ENCODE results near the gene ARMS2. TPM values are rescaled to one million over a fixed set of nuclear protein-coding genes. Genes with fewer than 3 reads are reported as not detected.

The ARMS2 gene
- polyA plus RNA-seq, 1 of the 3 experiments (the other 2 are of a cell fraction), result not detected

- TF ChIP-seq MAX (IDR thresholded peaks at IDR 0.05; ENCODE audit: low read depth) (no peak), SMC3 (IDR thresholded peaks at IDR 0.05; ENCODE audit: low read depth, low read length) (no peak), NRF1 (IDR thresholded peaks at IDR 0.05; ENCODE audit: low read depth, low read length) (no peak), JUND (IDR thresholded peaks at IDR 0.05) (no peak), POLR2AphosphoS5 (IDR thresholded peaks at IDR 0.05; ENCODE audit: low read depth, low read length) (no peak), FOXM1 (IDR thresholded peaks at IDR 0.05; ENCODE audit: low read depth) (no peak)
These were observed 32.8 kb downstream of the ARMS2 start (continued) for GRCh38 chr10:122487174-122487765.

GRCh38 chr10:122490268-122490667 is 35.8 kb downstream of the ARMS2 start:
- peaks cover 0 to 6% of the 10 kb centered on the region in 2 experiments for H3K36me3 ChIP-seq (replicated peaks in 1 of 2; ENCODE audit: control insufficient read depth in 1 of 2, insufficient read depth in 2 of 2, low read length in 1 of 2)
- H3K79me2 ChIP-seq (ENCODE audit: insufficient read depth), result peaks cover 13% of the 10 kb centered on the region; the same call in 1 of the 2 replicates
- 81% methylated on average over 4 of the region's 4 CpGs for WGBS (ENCODE audit: low lambda C conversion rate)
- no peak overlapping the region for H3K9ac ChIP-seq
- H3K27me3 ChIP-seq (ENCODE audit: insufficient read depth), result no peaks in the 10 kb centered on the region
- H3K9me3 ChIP-seq, result no peaks in the 10 kb centered on the region
- ChIA-PET POLR2A (no interaction called here), CTCF (interaction anchor here (0.9 kb wide), 1 partner anchor 33 kb away, joined by 3 read pairs; no protein-coding TSS in a partner anchor)
- H3K4me1 ChIP-seq (ENCODE audit: control insufficient read depth in 1 of 2, insufficient read depth in 2 of 2, low read depth in 1 of 2, low read length in 1 of 2), result peaks cover 4 to 14% of the 10 kb centered on the region in 2 experiments; a peak in 2 of 4 replicates
- no peak overlapping the region for H3K4me2 ChIP-seq
- no peaks in the 10 kb centered on the region for H4K20me1 ChIP-seq (ENCODE audit: insufficient read depth)
- DNase-seq, result no peak
- H3F3A ChIP-seq (replicated peaks; ENCODE audit: insufficient read depth), result peaks cover 6% of the 10 kb centered on the region
- H3K9me2 ChIP-seq, result no peaks in the 10 kb centered on the region
- TF ChIP-seq TEAD4 (IDR thresholded peaks at IDR 0.05; ENCODE audit: borderline replicate concordance, insufficient read depth) (no peak), MAX (IDR thresholded peaks at IDR 0.05; ENCODE audit: low read depth) (no peak), SMC3 (IDR thresholded peaks at IDR 0.05; ENCODE audit: low read depth, low read length) (no peak), TAF1 (IDR thresholded peaks at IDR 0.05; ENCODE audit: borderline replicate concordance, low read depth, low read length) (no peak), RCOR1 (IDR thresholded peaks at IDR 0.05; ENCODE audit: low read length) (no peak), EP300 (IDR thresholded peaks at IDR 0.05; ENCODE audit: borderline replicate concordance in 1 of 2, low read depth in 1 of 2, low read length in 1 of 2) (no peak), GABPA (IDR thresholded peaks at IDR 0.05; ENCODE audit: low read depth) (no peak), YY1 (IDR thresholded peaks at IDR 0.05; ENCODE audit: low read depth) (no peak)
- H2AFZ ChIP-seq (ENCODE audit: low read depth), result no peak overlapping the region
- H3K27ac ChIP-seq (ENCODE audit: low read depth in 2 of 2, low read length in 1 of 2), result no peak overlapping the region
- no peak overlapping the region for H3K4me3 ChIP-seq (ENCODE audit: low read depth in 2 of 2, low read length in 1 of 2)

GRCh38 chr10:122490786-122491680 is 36.6 kb downstream of the ARMS2 start:
- no peak overlapping the region for H3K9ac ChIP-seq
- peaks cover 6 to 11% of the 10 kb centered on the region in 2 experiments; a peak in 2 of 4 replicates for H3K4me1 ChIP-seq (ENCODE audit: control insufficient read depth in 1 of 2, insufficient read depth in 2 of 2, low read depth in 1 of 2, low read length in 1 of 2)

More at GRCh38 chr10:122490786-122491680, 36.6 kb downstream of the ARMS2 start:
- no peak for DNase-seq
- no peak overlapping the region for H3K4me2 ChIP-seq
- peaks cover 0 to 6% of the 10 kb centered on the region in 2 experiments for H3K36me3 ChIP-seq (replicated peaks in 1 of 2; ENCODE audit: control insufficient read depth in 1 of 2, insufficient read depth in 2 of 2, low read length in 1 of 2)
- ChIA-PET POLR2A (no interaction called here), CTCF (no interaction called here)
- H3K9me3 ChIP-seq, result no peaks in the 10 kb centered on the region
- TF ChIP-seq EZH2phosphoT487 (IDR thresholded peaks at IDR 0.05; ENCODE audit: borderline replicate concordance, low read depth) (no peak), SIN3A (IDR thresholded peaks at IDR 0.05; ENCODE audit: borderline replicate concordance, low read depth, low read length) (no peak), USF2 (IDR thresholded peaks at IDR 0.05; ENCODE audit: borderline replicate concordance, low read depth, low read length) (no peak)
- H2AFZ ChIP-seq (ENCODE audit: low read depth), result no peak overlapping the region
- H3K4me3 ChIP-seq (ENCODE audit: low read depth in 2 of 2, low read length in 1 of 2), result no peak overlapping the region
- peak overlapping the region in 1 of 2 experiments; percentile 27; a peak in 1 of 4 replicates for H3K27ac ChIP-seq (ENCODE audit: low read depth in 2 of 2, low read length in 1 of 2)
- H3K79me2 ChIP-seq (ENCODE audit: insufficient read depth), result peaks cover 6% of the 10 kb centered on the region; the same call in 1 of the 2 replicates
- peaks cover 12% of the 10 kb centered on the region for H3F3A ChIP-seq (replicated peaks; ENCODE audit: insufficient read depth)
- no peaks in the 10 kb centered on the region for H4K20me1 ChIP-seq (ENCODE audit: insufficient read depth)
- no peaks in the 10 kb centered on the region for H3K27me3 ChIP-seq (ENCODE audit: insufficient read depth)
- WGBS (ENCODE audit: low lambda C conversion rate), result 91% methylated on average over 24 of the region's 26 CpGs
- no peaks in the 10 kb centered on the region for H3K9me2 ChIP-seq
